ENCODE data around the gene SLC6A4. TPM values are rescaled to one million over a fixed set of nuclear protein-coding genes. Genes with fewer than 3 reads are reported as not detected.

SLC6A4 gene
- total RNA-seq, 1 experiment from 2014 or later: 0.30 TPM

DNA sequence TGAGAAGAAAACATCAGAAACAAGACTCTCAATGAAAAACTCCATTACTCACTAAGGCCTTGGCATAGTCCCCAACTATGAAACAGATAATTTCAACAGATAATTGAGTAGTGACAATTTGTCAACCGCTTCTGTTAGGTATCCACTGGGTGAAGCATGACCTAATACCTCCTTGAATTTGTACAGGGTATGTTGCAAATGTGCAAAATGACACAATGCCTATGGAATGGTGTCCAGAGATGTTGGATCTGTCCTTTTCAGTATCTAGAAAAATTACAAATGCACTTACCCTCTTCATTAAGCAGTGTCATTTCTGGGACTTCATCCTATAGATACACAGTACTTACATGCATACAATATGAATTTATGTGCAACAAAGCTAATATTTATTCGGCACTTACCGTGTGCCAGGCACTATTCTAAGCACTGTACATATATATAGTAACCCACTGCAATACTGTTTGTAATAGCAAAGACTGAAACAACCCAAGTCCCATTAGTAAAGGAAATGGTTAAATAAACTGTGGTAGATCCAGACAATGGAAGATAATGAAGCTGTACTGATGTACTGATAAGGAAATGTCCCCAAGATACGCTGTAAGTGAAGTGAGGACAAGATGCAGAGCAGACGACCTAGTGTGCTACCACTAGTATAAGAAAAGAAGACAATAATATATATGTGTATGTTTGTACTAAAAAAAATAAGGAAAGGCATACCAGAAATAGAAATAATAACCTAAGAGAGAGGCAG is 21.4 kb upstream of the SLC6A4 start:
- Histone ChIP-seq H3K4me2 (ENCODE audit: low read length) (no peak overlapping the region), H2AFZ (ENCODE audit: low read depth, low read length, poor library complexity, severe bottlenecking) (no peak overlapping the region), H4K20me1 (ENCODE audit: insufficient read depth) (peaks cover 7% of the 10 kb centered on the region; the same call in 1 of the 2 replicates), H3K27ac (ENCODE audit: low read depth, low read length) (no peak overlapping the region), H3K9ac (ENCODE audit: low read length) (no peak overlapping the region), H3K4me1 (ENCODE audit: control insufficient read depth in 1 of 2, insufficient read depth in 2 of 2, low read length in 2 of 2) (no peaks in the 10 kb centered on the region), H3K79me2 (ENCODE audit: insufficient read depth, low read length) (no peaks in the 10 kb centered on the region; the same call in 1 of the 2 replicates), H3K4me3 (replicated peaks in 1 of 2; ENCODE audit: low read depth in 1 of 2, low read length in 2 of 2) (no peak overlapping the region), H3K9me3 (ENCODE audit: control insufficient read depth in 1 of 2, insufficient read depth in 1 of 2, low read depth in 1 of 2, low read length in 2 of 2) (no peaks in the 10 kb centered on the region), H3K36me3 (ENCODE audit: control insufficient read depth in 1 of 2, insufficient read depth in 2 of 2, low read length in 2 of 2) (peaks cover 16 to 22% of the 10 kb centered on the region in 2 experiments; a peak in 2 of 4 replicates), H3K27me3 (ENCODE audit: insufficient read depth, low read length) (no peaks in the 10 kb centered on the region), H3K9me2 (ENCODE audit: insufficient read depth) (no peaks in the 10 kb centered on the region)
- intact Hi-C loops (cut with micrococcal nuclease): no loop called here
- ChIA-PET CTCF (no interaction called here), RAD21 (ENCODE audit: low non-redundant PET in 1 of 2, low total read pairs in 2 of 2, uncharacterized antibody in 2 of 2, unreplicated experiment in 2 of 2) (no interaction called here), POLR2A (no interaction called here)
- no peak for ATAC-seq
- TF ChIP-seq JUND (IDR thresholded peaks at IDR 0.05) (no peak), YY1 (IDR thresholded peaks at IDR 0.05; ENCODE audit: extremely low read depth, insufficient replicate concordance, low read depth, low read length) (no peak), SIN3A (IDR thresholded peaks at IDR 0.05; ENCODE audit: low read depth) (no peak), TCF7L2 (IDR thresholded peaks at IDR 0.05; ENCODE audit: borderline replicate concordance, extremely low read depth, insufficient read depth, insufficient read length) (no peak), FOSL1 (IDR thresholded peaks at IDR 0.05; ENCODE audit: low read depth) (no peak), SRF (IDR thresholded peaks at IDR 0.05; ENCODE audit: low read depth) (no peak), EZH2phosphoT487 (IDR thresholded peaks at IDR 0.05; ENCODE audit: borderline replicate concordance) (no peak), POLR2A (IDR thresholded peaks at IDR 0.05; ENCODE audit: borderline replicate concordance, extremely low read depth, insufficient read depth, insufficient read length) (no peak), ZNF274 (IDR thresholded peaks at IDR 0.05; ENCODE audit: low read depth, low read length) (no peak), CEBPB (IDR thresholded peaks at IDR 0.05; ENCODE audit: low read depth) (no peak), CBX3 (IDR thresholded peaks at IDR 0.05; ENCODE audit: low read depth) (no peak), ELF1 (IDR thresholded peaks at IDR 0.05; ENCODE audit: borderline replicate concordance, low read depth) (no peak), RAD21 (IDR thresholded peaks at IDR 0.05; ENCODE audit: low read depth) (no peak), SP1 (IDR thresholded peaks at IDR 0.05; ENCODE audit: low read depth) (no peak)
- TF ChIP-seq, protein P1, sequence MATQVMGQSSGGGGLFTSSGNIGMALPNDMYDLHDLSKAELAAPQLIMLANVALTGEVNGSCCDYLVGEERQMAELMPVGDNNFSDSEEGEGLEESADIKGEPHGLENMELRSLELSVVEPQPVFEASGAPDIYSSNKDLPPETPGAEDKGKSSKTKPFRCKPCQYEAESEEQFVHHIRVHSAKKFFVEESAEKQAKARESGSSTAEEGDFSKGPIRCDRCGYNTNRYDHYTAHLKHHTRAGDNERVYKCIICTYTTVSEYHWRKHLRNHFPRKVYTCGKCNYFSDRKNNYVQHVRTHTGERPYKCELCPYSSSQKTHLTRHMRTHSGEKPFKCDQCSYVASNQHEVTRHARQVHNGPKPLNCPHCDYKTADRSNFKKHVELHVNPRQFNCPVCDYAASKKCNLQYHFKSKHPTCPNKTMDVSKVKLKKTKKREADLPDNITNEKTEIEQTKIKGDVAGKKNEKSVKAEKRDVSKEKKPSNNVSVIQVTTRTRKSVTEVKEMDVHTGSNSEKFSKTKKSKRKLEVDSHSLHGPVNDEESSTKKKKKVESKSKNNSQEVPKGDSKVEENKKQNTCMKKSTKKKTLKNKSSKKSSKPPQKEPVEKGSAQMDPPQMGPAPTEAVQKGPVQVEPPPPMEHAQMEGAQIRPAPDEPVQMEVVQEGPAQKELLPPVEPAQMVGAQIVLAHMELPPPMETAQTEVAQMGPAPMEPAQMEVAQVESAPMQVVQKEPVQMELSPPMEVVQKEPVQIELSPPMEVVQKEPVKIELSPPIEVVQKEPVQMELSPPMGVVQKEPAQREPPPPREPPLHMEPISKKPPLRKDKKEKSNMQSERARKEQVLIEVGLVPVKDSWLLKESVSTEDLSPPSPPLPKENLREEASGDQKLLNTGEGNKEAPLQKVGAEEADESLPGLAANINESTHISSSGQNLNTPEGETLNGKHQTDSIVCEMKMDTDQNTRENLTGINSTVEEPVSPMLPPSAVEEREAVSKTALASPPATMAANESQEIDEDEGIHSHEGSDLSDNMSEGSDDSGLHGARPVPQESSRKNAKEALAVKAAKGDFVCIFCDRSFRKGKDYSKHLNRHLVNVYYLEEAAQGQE (IDR thresholded peaks at IDR 0.05; ENCODE audit: low read depth): no peak
- BruUV-seq (replicated peaks): no TSS peak
- DNase-seq (ENCODE audit: low read depth, low spot score): no peak
